NCI-H345 (cell line): Measurements from ENCODE around the gene PAQR7.

Experiments
- DNase-seq: peaks from one replicate; lab custom pipeline; 2025; lab: John Stamatoyannopoulos, UW

The PAQR7 gene

GRCh38 chr1:25816112-25816718, 59.3 kb downstream of the PAQR7 start:
- DNase-seq, result no peak

- no peak for DNase-seq
Observed at GRCh38 chr1:25815208-25816111, 60.0 kb downstream of the PAQR7 start.

GRCh38 chr1:25814549-25815087, 60.9 kb downstream of the PAQR7 start:
- DNase-seq, result no peak

GRCh38 chr1:25813734-25814471, 61.6 kb downstream of the PAQR7 start:
- no peak for DNase-seq

GRCh38 chr1:25813071-25813733, 62.3 kb downstream of the PAQR7 start:
- no peak for DNase-seq
